Thyroid gland (tissue), 4 donors: Measurements from ENCODE around the gene COMP.

Experiments used
- POLR2A ChIP-seq, 2 donors: fragments of 450-650 bp; IDR thresholded peaks; one replicate each; pipeline ENCODE4 v1.6.1; 2017; ENCODE audit warnings: antibody characterized with exemption in 2 of 2, mild to moderate bottlenecking in 2 of 2, moderate library complexity in 1 of 2
- TF ChIP-seq, protein P1 (sequence below), 6 experiments: fragments of 200-600 bp in 3 of 6; fragments of 450-650 bp in 3 of 6; sonication (generic) in 3 of 6; IDR thresholded peaks; one replicate each; pipeline ENCODE4 v1.5.1; 2016 to 2019; ENCODE audit warnings: antibody characterized with exemption in 6 of 6, mild to moderate bottlenecking in 2 of 6, inconsistent platforms in 1 of 6, moderate library complexity in 1 of 6

DNA sequence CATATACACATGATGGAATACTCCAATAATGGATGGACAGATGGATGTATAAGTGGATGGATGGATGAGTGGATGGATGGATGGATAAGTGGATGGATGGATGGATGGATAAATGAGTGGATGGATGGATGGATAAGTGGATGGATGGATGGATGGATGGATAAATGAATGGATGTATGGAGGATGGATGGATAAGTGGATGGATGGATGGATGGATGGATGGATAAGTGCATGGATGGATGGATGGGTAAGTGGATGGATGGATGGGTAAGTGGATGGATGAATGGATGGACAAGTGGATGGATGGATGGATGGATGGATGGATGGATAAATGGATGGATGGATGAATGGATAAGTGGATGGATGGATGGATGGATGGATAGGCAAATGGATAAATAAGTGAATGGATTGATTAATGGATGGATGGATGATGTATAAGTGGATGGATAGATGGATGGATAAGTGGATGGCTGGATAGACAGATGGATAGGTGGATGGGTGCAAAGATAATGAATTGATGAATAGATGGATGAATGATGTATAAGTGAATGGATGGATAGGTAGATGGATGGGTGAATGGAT is 8.4 kb upstream of the COMP start:
- TF ChIP-seq, protein P1, sequence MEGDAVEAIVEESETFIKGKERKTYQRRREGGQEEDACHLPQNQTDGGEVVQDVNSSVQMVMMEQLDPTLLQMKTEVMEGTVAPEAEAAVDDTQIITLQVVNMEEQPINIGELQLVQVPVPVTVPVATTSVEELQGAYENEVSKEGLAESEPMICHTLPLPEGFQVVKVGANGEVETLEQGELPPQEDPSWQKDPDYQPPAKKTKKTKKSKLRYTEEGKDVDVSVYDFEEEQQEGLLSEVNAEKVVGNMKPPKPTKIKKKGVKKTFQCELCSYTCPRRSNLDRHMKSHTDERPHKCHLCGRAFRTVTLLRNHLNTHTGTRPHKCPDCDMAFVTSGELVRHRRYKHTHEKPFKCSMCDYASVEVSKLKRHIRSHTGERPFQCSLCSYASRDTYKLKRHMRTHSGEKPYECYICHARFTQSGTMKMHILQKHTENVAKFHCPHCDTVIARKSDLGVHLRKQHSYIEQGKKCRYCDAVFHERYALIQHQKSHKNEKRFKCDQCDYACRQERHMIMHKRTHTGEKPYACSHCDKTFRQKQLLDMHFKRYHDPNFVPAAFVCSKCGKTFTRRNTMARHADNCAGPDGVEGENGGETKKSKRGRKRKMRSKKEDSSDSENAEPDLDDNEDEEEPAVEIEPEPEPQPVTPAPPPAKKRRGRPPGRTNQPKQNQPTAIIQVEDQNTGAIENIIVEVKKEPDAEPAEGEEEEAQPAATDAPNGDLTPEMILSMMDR (IDR thresholded peaks at IDR 0.05), result no peak
- TF ChIP-seq POLR2A (IDR thresholded peaks at IDR 0.05), result no peak
